GM13976 (cell line): Measurements from ENCODE around the gene BBS1.
"Not testable (repeated sequence)": the region's sequence is repeated elsewhere in the genome, so short reads cannot be mapped to it uniquely, and the experiment has no call there.

Experiments
- DNase-seq: peaks from one replicate; pipeline ENCODE4 v3.0.0; 2012; ENCODE audit warnings: low spot score
- in situ Hi-C: fragments of 300-500 bp; cut with MboI; formaldehyde crosslinking; loops from one replicate; pipeline ENCODE4 v1.12.0; 2022; ENCODE audit warnings: low sequenced_read_pairs, mixed read lengths, inconsistent platforms; ENCODE audit not compliant: unreplicated experiment
- TF ChIP-seq, protein P1 (sequence below): IDR thresholded peaks from 2 replicates; pipeline ENCODE4 v1.5.1; 2012; ENCODE audit warnings: borderline replicate concordance, mild to moderate bottlenecking; ENCODE audit not compliant: insufficient read depth; ENCODE audit errors: extremely low read depth, missing control alignments, control extremely low read depth

The BBS1 gene

DNA sequence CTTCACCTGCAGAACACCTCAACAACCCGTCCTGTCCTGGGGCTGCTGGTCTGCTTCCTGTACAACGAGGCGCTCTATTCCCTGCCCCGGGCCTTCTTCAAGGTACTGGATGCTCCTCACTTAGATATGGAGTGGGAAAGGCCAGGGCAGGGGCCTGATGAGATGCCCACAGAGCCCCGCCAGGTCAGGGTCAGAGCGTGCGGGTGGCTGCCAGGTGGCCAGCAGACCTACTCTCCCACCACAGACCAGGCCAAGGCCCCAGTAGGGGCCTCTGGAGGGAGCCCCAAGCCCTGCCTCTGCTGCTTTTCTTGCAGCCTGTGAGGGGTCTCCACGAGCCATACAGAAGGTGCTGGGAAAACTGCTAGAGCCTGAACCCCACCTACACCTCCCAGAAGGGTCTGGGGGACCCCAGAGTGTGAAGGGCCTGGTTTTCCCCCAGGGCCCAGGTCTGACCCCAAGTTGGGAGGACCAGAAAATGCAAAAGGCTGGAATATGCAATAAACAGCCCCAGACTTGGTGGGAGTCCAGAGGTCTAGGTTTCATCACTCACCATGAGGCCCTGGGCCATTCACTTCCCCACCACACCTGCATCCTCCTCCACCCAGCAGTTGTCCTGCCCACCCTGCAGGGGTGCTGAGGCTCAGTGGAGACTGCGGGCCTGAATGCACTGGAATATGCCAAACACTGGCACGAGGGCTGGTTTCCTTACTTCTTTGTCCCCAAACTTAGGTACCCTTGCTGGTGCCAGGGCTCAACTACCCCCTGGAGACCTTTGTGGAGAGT, 20.7 kb downstream of the BBS1 start:
- DNase-seq = no peak
- in situ Hi-C loops = no loop called here
- TF ChIP-seq, protein P1, sequence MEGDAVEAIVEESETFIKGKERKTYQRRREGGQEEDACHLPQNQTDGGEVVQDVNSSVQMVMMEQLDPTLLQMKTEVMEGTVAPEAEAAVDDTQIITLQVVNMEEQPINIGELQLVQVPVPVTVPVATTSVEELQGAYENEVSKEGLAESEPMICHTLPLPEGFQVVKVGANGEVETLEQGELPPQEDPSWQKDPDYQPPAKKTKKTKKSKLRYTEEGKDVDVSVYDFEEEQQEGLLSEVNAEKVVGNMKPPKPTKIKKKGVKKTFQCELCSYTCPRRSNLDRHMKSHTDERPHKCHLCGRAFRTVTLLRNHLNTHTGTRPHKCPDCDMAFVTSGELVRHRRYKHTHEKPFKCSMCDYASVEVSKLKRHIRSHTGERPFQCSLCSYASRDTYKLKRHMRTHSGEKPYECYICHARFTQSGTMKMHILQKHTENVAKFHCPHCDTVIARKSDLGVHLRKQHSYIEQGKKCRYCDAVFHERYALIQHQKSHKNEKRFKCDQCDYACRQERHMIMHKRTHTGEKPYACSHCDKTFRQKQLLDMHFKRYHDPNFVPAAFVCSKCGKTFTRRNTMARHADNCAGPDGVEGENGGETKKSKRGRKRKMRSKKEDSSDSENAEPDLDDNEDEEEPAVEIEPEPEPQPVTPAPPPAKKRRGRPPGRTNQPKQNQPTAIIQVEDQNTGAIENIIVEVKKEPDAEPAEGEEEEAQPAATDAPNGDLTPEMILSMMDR = no peak

DNA sequence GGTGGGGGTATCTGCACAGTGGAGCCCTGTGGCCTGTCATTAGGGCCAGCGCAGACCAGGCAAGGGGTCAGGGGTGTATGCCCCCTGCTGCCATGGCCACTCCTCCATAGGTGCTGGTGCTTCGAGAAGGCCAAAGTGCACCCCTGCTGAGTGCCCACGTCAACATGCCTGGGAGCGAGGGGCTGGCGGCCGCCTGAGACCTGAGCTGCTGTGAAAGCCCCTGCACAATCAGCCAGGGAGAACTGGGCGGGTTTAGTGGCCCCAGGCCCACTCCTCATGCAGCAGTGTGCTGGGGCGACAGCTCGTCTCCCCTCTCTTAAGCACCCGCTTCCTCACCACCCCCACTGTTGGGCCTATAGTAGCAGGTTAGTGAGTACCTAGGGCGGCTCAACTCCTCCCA, 21.4 kb downstream of the BBS1 start:
- TF ChIP-seq, protein P1 = no peak
- DNase-seq = no peak
- in situ Hi-C loops = no loop called here

DNA sequence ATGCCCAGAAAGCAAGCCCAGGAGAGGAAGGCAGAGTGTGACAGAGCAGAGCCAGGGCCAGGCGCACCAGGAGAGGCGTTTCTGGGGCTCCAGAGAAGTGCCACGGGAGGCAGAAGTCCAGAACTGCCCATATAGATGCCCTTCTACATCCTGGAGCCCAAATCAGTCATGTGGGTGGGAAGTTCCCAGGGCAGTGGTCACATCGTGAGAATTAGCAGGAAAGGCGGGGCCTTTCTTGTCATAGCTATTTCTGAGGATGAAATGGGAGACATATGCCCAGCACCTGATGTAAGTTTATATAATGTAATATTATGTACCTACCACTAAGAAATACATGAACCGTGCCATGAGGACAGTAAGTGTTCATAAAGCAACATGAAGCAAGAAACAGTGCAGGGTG, 22.3 kb downstream of the BBS1 start:
- DNase-seq = no peak
- TF ChIP-seq, protein P1 = no peak

DNA sequence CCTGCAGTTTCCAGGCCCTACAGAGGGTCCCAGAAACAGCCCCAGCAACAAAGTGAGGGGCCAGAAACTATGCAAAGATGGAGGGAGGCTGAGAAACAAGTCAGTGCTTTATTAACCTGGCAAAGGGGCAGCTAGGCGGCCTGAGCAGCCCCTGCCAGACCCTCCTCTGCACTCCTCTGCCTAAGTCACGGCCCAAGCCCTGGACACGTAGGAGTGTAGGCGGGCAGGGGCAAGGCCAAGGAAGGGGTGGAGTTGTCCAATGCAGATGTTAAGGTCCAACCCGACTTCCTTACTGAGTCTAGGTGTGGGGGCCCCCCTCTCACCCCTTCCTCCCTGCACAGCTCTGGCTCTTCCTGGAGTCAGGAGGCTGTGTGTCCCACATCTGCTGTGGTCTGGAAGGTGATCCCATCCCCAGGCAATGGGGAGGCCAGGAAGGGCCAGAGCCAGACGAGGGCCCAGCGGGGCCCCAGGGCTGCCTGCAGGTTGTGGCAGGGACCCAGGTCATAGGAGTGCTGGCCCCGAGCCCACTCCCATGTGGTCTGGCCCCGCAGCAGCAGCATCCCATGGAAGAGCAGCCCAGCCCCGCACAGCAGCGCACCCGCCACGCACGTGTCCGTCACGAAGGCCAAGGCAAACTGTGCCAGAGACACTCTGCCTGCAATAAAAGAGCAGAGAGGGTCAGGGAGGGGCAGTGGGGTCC, 28.9 kb downstream of the BBS1 start:
- no peak for DNase-seq
- in situ Hi-C loops = no loop called here
- TF ChIP-seq, protein P1 = no peak

More for the DNA sequence above, 22.3 kb downstream of the BBS1 start:
- in situ Hi-C loops = no loop called here

DNA sequence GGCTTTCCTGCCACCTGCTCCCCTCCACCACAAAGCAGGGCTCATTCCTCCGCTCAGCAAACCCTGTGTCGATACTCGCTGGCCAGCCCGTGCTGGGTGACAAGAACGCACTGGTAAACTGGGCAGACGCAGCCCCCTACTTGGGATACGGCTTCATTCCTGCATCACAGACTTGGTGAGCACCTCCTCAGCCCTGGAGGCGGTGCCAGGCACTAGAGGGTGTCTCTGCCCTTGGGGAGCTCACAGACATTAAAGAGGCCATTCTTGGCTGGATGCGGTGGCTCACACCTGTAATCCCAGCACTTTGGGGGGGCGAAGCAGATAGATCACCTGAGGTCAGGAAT, 29.4 kb downstream of the BBS1 start:
- no peak for DNase-seq
- in situ Hi-C loops = no loop called here
- TF ChIP-seq, protein P1 = no peak

- in situ Hi-C loops, DNase-seq: not testable (repeated sequence)
Measured at GRCh38 chr11:66540598-66540997, 30.2 kb downstream of the BBS1 start.

GRCh38 chr11:66541892-66542291, 31.5 kb downstream of the BBS1 start:
- DNase-seq = no peak
- TF ChIP-seq, protein P1 = no peak

More at GRCh38 chr11:66541892-66542291, 31.5 kb downstream of the BBS1 start:
- in situ Hi-C loops = no loop called here
